HG03060 (cell line): ENCODE results near the gene CHRM2.

Source experiments
- ATAC-seq: cut with Tn5 transposase; IDR thresholded peaks from one replicate; pipeline ENCODE4 v1.9.1; 2021; ENCODE audit warnings: low read depth, moderate number of reproducible peaks; ENCODE audit not compliant: unreplicated experiment

The CHRM2 gene

DNA sequence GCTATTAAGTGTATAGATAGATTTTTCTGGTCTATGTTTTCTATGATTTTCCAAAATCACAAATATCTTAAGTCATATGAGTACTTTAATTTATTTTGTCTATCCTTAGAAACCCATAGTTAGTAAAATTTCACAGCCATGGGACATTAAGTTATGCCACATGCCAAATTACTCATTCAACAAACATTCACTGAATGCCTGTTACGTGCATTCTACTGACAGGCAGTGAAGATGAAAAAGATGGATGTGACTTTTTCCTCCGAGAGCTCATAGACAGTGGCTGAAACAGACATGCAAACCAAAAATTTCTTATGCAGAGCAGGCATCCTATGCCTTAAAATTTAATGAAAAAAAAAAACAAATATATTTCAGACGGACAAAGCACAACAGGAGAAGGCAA is 84.9 kb downstream of the CHRM2 start:
- no peak for ATAC-seq

DNA sequence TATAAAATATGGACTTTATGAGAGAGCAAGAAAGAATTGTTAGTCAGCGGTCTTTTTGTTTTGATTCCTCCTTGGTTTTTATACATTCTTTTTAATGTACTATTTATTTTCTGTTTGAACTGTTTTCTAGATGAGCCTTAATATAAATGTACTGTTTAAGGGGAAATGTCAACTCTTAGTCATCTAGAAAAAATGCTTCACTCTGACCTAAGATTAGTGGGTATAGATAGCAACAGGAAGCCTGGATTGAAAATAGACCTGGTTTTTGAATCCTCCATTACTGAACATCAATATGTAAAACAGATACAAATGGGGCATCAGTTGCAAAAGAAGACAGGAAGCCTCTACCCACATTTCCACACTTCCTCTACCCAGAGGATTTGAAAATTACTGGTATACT is 87.8 kb downstream of the CHRM2 start:
- no peak for ATAC-seq

DNA sequence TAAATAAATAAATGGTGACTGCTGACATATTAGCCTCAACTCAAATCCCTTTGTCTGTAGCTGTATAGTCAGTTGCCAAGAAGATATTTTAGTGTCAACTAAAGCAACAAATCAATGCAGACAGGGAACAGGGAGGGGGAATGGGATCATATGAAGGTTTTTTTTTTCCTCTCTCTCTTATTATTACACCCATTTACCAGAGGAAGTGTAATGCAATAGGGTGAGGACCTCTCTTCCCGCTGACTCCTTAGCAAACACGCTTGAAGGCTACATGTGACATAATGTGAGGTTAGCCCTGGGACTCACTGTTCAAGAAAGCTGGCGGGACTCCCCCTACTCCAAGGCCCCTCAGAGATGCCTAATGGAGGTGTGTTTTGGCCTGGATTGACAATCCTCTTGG is 88.2 kb downstream of the CHRM2 start:
- no peak for ATAC-seq

DNA sequence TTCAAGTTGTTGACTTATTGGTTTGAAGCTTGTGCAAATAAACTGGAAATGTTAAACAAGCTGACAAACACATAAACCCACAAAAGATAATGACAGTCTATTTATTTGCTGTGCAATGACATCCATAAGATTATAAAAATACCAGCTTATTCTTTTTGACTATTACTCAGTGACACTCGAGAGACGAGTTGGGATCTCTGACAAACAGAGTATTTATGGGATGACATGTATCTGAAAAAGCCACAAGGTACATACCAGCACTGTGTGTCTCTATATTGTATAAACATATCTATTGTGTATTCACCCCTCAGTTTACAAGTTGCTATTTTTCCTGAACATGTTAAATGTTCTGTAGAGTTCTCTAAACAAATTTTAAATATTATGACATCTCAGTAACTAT is 88.9 kb downstream of the CHRM2 start:
- no peak for ATAC-seq

DNA sequence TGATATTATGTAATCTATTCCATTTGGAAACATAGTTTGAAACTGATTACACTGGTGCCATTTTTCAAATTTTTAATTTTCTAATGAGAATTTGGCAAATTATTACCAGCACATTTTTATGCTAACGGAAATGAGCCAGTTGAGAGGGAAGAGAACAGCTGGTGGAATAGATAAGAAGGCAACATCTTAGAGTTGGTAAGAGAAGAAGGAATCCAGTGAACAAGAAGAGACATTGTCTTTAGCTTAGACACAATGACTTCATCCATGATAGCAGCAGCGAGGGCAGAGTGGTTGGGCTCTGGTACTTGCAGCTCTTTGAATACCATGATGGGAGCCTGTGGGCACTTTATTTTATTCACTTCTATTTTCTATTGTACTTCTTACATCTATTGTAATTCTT is 89.6 kb downstream of the CHRM2 start:
- no peak for ATAC-seq

DNA sequence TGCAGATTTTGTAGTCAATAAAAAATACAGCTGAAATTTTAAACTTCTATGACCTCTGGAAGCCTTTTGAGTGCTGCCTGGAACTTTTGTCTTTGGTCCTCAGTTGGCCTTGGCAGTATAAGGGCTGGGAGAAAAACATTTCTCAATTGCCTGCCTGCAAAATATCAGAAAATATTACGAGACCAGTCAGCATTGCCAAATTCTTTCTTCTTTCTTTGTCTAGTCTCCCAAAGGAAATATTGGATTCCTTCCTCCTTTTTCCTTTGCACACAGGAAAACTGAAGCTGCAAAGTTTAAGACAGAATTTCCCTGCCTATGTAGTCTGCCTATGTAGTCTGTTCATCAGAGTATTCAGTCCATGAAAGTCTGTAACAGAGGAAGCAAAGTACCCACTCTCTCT is 95.9 kb downstream of the CHRM2 start:
- ATAC-seq = no peak

DNA sequence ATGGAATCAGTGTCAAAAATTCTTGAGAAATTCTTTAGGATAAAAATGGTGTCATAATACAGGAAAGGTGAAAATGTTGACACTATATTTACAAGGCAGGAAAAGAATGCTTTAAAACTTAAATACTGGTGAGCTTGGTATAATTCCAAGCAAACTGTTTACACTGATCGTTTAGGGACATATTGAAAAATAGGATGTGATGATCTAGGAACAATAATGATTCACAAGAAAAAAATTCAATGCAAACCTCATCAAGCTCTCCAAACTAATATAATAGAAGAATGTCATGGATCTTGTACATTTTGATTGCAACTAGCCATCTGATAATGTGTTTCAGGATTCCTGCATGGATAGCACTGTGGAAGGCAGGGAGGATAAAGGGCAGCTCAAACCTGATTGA is 98.4 kb downstream of the CHRM2 start:
- no peak for ATAC-seq

DNA sequence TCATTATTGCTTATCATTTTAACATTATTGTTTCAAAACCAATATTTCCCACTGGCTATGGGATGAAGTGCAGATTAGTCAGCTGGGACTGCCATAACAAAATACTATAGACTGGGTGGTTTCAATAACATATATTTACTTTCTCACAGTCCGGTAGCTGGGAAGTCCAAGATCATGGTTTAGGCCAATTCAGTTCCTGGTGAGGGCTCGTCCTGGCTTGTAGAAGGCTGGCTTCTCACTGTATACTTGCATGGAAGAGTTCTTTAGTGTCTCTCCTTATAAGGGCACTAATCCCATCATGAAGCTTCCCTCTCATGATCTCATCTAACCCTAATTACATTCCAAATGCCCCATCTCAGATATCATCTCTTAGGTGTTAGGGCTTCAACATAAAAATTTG is 101.3 kb downstream of the CHRM2 start:
- ATAC-seq = no peak

DNA sequence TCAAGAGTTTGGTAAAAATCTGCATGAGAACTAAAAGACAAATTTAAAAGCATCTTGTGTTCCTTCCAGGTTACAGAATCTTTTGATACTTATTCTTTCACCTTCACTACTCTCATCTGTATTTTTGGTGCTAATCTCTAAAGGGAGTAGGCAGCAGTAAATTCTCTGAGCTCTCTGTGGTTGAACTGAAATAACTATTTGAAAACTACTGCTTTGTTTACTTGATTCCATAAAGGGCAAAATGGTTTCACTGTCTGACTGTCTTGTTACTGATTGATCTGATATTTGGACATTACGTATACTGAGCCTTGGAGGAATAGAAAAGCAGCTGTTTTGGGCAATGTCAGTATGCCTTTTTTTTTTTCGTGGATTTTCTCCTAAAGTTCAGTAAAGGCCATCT is 103.3 kb downstream of the CHRM2 start:
- ATAC-seq = peak; percentile 76

DNA sequence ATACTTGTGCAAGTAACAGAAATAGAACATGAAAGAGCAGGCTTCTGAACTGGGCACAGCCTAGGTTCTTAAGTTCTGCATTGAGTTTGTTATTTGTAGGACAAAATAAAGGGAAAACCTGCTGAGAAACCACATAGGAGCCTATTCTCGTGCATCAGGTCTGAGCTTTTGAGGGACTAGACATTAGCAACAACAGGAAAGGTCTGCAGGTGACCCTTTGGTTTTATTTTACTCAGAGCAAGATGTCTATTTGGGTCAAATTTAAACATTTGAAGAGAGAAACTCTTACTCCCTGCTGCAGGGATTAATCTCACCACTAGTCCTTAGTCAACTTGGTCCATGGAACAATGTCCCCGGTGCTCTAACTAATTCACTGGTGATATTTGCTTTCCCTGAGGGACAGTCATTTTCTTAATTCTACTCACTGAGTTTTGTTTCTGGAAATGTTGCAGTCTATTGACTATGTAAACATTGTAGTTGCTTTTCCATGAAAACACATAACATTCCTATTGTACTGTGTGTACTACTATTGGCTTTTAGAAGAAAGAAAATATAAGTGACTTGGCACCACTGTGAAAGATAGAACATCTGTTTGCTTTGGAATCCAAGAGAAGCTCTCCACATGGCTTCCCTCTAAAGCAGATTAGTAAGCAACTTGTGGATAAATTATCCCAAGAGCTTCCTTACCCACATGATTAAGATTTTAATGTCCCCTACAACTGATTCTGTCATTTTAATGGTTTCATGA is 108.2 kb downstream of the CHRM2 start:
- no peak for ATAC-seq

DNA sequence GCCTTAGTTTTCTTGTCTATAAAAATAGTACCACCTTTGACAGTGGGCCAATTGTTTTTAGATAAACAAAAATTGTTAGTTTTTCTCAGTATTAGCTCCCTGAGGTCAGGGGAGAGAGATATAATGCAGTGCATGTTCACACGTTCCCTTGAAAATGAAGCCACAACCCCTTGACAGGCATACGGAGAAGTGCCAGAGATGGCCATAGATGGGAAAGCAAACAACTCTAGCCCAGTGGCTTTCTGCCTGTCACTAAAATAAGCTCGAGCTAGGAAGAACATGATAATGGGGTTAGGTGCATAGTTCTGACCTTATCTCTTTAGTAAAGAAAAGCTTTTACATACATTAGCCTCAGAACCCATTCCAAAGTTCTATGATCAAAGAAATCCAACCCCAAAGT is 124.9 kb downstream of the CHRM2 start:
- no peak for ATAC-seq

DNA sequence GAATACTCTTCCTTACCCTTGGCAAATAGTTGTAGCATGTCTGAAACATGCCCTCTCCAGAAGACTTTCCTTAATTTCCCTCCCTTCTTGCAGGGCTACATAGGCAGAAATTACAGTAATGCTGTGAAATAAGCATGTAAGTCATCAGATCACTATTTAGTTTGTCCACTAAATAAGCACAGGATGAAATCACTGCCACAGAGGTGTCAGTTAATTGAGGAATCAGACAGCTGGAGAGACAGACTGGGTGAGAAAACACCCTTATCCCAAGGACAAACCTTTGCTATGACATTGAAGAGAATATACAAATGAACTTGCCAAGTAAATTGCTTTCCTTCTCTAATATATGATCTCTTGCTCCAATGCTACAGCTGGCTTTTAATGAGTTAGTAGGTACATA is 129.3 kb downstream of the CHRM2 start:
- ATAC-seq = no peak

DNA sequence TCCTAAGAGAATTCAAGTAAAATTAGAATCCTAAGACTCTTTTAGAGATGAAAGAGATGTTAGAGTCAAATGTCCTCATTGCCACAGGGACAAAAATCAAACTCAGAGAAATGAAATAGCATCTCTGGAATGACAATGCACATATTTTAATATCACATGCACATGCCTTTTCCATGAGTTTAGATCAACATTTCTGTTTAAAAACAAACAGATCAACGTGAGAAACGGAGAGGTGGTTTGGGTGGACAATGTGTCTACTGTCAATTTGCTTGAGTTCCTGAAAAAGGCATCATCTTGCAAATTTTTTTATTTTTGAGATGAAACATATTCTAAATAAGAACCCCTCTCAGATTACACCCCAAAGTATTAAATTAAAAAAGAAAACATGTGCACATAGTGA is 130.0 kb downstream of the CHRM2 start:
- no peak for ATAC-seq

DNA sequence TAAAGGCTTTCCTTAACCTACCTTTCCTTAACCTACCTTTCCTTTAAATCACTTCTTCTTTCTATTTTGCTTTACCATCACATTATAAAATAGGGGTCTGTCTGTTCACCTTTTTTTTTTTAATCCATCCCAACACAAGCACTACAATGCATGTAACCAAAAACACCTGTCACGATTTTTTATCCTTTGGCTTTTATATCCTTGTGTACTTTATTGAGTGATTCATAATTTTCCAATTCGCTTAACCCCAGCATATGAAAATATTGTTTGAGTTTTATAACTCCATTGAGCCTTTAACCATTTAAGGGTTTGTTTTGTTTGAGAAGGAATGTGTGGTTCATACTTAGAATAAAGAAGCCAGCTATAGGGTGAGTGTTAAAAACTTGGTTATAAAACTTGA is 132.2 kb downstream of the CHRM2 start:
- no peak for ATAC-seq

DNA sequence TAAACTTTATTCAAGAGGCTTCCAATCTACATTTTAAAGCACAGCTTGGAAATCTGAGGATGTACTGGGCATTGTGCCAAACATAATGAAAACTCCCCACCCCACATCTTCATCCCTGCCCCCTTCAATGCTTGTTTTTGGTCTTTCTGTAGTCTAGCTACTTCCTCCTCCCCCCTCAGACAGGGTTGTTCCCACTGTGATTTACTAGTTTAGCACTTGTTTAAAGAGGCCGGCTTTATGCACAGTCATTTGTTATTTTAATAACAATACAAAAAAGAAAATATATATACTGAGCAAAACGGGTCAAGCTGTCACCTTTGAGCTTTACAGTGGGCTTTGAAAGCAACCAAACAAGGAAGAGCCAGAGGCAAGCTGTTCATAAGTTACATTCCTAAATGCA is 132.6 kb downstream of the CHRM2 start:
- no peak for ATAC-seq

DNA sequence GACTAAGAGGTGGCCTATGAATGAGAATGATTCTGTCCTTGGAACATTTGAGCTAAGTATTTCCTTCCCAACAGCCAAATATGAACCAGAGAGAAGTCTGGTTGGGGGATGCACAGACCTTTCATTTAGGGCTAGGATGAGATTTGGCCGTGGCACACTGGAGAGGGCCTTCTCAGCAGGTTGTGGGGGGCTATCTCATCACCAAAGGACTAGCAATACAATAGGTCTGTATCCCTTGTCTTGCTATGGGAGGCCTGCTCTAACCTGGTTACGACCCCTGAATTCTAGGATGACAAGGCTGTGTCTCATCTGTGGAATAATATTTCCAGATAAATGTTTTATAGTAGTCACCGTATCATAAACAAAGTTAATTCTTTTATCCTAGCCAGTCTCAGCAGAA is 133.0 kb downstream of the CHRM2 start:
- ATAC-seq = no peak

DNA sequence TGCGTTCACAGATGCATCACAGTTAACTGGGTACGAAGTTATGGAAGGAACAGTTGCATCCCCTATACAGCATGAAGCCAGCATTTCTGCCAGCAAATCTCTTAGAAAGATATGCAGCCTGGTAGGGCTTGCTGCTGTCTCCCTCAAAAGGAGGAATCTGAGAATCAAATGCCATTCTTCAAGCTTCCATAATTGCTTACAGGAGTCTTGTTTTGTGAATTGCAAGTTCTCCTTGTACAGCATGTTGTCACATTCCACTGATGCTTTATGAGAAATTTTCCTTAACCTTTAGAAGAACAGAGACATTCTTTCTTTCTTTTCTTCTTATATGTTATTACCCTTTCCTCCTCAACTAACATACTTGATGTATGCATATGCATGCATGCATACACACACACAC is 134.6 kb downstream of the CHRM2 start:
- no peak for ATAC-seq

DNA sequence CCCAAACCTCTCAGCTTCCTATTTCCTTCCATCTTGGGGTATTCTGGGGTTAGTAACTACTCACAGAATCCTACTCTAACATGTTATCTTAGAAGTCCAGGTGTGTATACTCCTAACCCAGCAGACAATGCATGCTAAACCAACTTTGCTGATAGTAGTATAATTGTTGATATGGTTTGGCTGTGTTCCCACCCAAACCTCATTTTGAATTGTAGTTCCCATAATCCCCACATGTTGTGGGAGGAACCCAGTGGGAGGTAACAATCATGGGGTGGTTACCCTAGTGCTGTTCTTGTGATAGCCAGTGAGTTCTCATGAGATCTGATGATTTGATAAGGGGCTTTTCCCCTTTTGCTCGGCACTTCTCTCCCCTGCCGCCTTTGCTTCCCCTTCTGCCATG is 135.1 kb downstream of the CHRM2 start:
- no peak for ATAC-seq

DNA sequence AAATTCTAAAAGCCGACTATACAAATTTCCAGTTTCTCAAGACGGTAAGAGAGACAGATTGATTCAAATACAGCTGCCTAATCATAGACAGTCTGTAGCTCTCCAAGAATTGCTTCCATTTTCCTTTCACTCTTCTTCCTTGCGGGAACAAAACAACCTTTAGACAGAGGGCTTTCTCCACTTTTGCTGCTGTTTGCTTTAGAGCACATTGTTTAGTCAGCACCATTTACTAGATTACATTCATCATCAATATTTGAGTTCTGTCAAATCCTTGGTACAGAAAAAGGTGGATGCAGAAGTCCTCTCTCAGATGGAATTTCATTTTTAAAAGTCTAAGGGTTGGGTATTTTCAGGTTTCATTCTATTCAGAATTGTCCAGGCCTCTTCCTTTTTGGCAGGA is 137.4 kb downstream of the CHRM2 start:
- ATAC-seq = no peak

DNA sequence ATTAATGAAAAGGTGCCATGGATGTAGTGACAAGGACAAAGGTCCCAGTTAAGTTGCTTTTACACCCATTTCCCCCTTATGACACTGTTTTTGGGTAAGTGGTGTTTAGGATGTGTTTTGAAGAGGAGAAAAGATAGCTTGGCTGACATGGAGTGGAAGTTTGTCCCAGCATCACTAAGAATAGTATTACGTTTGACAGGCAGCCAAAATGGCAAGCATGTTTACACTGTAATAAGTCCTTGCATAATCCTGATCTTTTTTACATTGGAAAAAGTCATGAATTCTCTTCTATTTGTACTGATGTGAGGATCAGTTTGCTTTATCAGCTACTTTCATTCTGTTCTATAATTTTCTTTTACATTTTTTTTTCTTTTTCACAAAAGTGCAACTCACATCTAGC is 137.8 kb downstream of the CHRM2 start:
- no peak for ATAC-seq

DNA sequence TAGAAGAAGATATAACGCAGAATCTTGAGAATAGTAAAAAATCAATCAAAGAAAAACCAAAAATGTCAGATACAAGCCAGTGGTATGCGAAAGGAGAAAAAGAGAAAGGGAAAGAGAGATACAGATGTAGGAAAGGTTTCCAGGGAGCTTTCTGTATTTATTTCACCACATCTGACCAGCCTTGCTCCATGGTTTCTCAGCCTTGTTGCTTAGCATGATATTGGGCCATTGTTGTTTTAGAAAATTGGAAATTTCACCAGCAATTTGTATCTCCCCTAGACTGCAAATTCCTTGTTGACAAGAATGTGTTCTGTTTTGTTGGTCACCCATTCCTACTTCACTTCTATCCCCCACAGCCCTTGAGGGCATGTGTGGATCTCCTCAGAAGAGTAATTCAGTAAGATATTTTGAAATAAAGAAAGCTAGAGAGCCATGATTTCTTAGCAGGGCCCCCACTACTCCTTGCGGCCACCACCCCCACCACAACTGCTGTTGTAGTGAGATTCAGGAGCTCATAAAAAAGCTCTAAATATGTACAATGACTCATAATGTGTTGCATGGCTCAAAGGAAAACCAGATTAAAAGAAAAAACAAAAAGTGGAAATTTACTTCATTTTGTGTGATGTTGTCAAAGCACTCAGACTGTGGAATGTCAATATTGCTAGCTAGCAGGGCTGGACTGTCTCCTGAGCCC is 138.7 kb downstream of the CHRM2 start:
- no peak for ATAC-seq

DNA sequence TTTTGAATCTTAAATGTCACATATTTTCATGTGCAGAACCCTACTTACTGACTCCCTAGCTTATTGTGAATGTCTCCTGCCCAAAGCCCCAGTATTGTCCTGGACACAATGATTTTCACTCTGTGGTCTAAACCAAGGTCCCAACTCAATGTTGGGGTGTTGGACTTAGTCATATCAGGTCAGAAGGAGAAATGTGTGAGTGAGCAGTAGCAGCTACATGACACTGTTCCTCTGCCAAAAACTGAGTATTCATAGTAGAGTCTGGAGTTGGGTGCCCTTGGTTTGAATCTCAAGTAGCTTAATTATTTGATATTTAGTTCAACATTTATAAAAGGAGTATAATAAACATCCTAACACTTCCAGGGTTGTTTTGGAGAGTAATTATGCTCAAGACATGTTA is 141.0 kb downstream of the CHRM2 start:
- no peak for ATAC-seq
